HG03378 (cell line): ENCODE data around the gene SLC2A14.
"Not testable (repeated sequence)": the region's sequence is repeated elsewhere in the genome, so short reads cannot be mapped to it uniquely, and the experiment has no call there.

Source experiments
- ATAC-seq: cut with Tn5 transposase; IDR thresholded peaks from one replicate; pipeline ENCODE4 v1.9.1; 2021; ENCODE audit warnings: mild to moderate bottlenecking, moderate library complexity; ENCODE audit not compliant: unreplicated experiment

The SLC2A14 gene

GRCh38 chr12:7872566-7873319 is at the start of gene SLC2A14:
SLC2A14 (minus strand) TSS chr12:7872915; CDS start chr12:7869880, 3,035 bp downstream.
- no peak for ATAC-seq

GRCh38 chr12:7921181-7921580 is 48.5 kb upstream of the SLC2A14 start:
- ATAC-seq = not testable (repeated sequence)

GRCh38 chr12:7918268-7918590 is 45.5 kb upstream of the SLC2A14 start:
- not testable (repeated sequence) for ATAC-seq

- no peak for ATAC-seq
These were observed 44.9 kb upstream of the SLC2A14 start for GRCh38 chr12:7917392-7918267.

GRCh38 chr12:7916936-7917335 is 44.2 kb upstream of the SLC2A14 start:
- no peak for ATAC-seq

GRCh38 chr12:7915661-7916403 is 43.1 kb upstream of the SLC2A14 start:
- ATAC-seq = no peak

GRCh38 chr12:7910106-7910505 is 37.4 kb upstream of the SLC2A14 start:
- ATAC-seq = not testable (repeated sequence)

GRCh38 chr12:7907009-7907408 is 34.3 kb upstream of the SLC2A14 start:
- no peak for ATAC-seq

- not testable (repeated sequence) for ATAC-seq
These were observed 33.6 kb upstream of the SLC2A14 start for GRCh38 chr12:7906303-7906702.

- not testable (repeated sequence) for ATAC-seq
These were observed 32.9 kb upstream of the SLC2A14 start for GRCh38 chr12:7905600-7906125.

GRCh38 chr12:7905071-7905470 is 32.4 kb upstream of the SLC2A14 start:
- no peak for ATAC-seq

- ATAC-seq = not testable (repeated sequence)
These were observed 29.7 kb upstream of the SLC2A14 start for GRCh38 chr12:7902416-7902815.

- ATAC-seq = no peak
These were observed 27.0 kb upstream of the SLC2A14 start for GRCh38 chr12:7899755-7900154.

- ATAC-seq = not testable (repeated sequence)
These were observed 24.0 kb upstream of the SLC2A14 start for GRCh38 chr12:7896726-7897125.

- no peak for ATAC-seq
These were observed 19.7 kb upstream of the SLC2A14 start for GRCh38 chr12:7892186-7892980.

- no peak for ATAC-seq
These were observed 12.0 kb upstream of the SLC2A14 start for GRCh38 chr12:7884689-7885088.

- ATAC-seq = not testable (repeated sequence)
These were observed 9.0 kb upstream of the SLC2A14 start for GRCh38 chr12:7881736-7882120.

GRCh38 chr12:7880952-7881735 is 8.4 kb upstream of the SLC2A14 start:
- not testable (repeated sequence) for ATAC-seq

GRCh38 chr12:7879246-7879645 is 6.5 kb upstream of the SLC2A14 start:
- no peak for ATAC-seq
